MM.1S (cell line): Measurements from ENCODE around the gene WFIKKN2.

Source experiments
- EZH2 ChIP-seq: fragments of 300-600 bp; sonication (generic); optimal IDR thresholded peaks from 2 replicates; pipeline ENCODE3; 2017; ENCODE audit warnings: low read depth, mild to moderate bottlenecking, antibody characterized with exemption, low read length, mixed read lengths
- TF ChIP-seq, protein P1 (sequence below): fragments of 300-600 bp; sonication (generic); IDR thresholded peaks from 2 replicates; pipeline ENCODE4 v1.5.1; 2016; ENCODE audit warnings: antibody characterized with exemption, low read length, mixed read lengths

GRCh38 chr17:50890675-50891516, 55.5 kb downstream of the WFIKKN2 start:
- TF ChIP-seq, protein P1, sequence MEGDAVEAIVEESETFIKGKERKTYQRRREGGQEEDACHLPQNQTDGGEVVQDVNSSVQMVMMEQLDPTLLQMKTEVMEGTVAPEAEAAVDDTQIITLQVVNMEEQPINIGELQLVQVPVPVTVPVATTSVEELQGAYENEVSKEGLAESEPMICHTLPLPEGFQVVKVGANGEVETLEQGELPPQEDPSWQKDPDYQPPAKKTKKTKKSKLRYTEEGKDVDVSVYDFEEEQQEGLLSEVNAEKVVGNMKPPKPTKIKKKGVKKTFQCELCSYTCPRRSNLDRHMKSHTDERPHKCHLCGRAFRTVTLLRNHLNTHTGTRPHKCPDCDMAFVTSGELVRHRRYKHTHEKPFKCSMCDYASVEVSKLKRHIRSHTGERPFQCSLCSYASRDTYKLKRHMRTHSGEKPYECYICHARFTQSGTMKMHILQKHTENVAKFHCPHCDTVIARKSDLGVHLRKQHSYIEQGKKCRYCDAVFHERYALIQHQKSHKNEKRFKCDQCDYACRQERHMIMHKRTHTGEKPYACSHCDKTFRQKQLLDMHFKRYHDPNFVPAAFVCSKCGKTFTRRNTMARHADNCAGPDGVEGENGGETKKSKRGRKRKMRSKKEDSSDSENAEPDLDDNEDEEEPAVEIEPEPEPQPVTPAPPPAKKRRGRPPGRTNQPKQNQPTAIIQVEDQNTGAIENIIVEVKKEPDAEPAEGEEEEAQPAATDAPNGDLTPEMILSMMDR: no peak
- no peak for TF ChIP-seq EZH2
